ENCODE measurements around the gene RFC3.
"Not testable (repeated sequence)": the region's sequence is repeated elsewhere in the genome, so short reads cannot be mapped to it uniquely, and the experiment has no call there.

Gene RFC3

GRCh38 chr13:33817901-33818706 lies at the start of gene RFC3:
Gene RFC3 (plus strand): TSS chr13:33818149. CDS start chr13:33818179, 30 bp downstream.
- peak; percentile 95 for DNase-seq

GRCh38 chr13:33771296-33771695 lies 46.7 kb upstream of the RFC3 start:
- no peak for DNase-seq

GRCh38 chr13:33773790-33774462 lies 44.0 kb upstream of the RFC3 start:
- no peak for DNase-seq

- DNase-seq: no peak
Measured at GRCh38 chr13:33775339-33776108, 42.4 kb upstream of the RFC3 start.

GRCh38 chr13:33776239-33776881 lies 41.6 kb upstream of the RFC3 start:
- DNase-seq: no peak

- DNase-seq: no peak
Measured at GRCh38 chr13:33782631-33783030, 35.3 kb upstream of the RFC3 start.

GRCh38 chr13:33783212-33783611 lies 34.7 kb upstream of the RFC3 start:
- not testable (repeated sequence) for DNase-seq

- DNase-seq: no peak
Measured at GRCh38 chr13:33784738-33785137, 33.2 kb upstream of the RFC3 start.

GRCh38 chr13:33785384-33785783 lies 32.6 kb upstream of the RFC3 start:
- DNase-seq: no peak

GRCh38 chr13:33787051-33787591 lies 30.8 kb upstream of the RFC3 start:
- DNase-seq: no peak

- DNase-seq: no peak
Measured at GRCh38 chr13:33789066-33789606, 28.8 kb upstream of the RFC3 start.

- no peak for DNase-seq
Measured at GRCh38 chr13:33789739-33790138, 28.2 kb upstream of the RFC3 start.

- DNase-seq: no peak
Measured at GRCh38 chr13:33793726-33794125, 24.2 kb upstream of the RFC3 start.

GRCh38 chr13:33794576-33794975 lies 23.4 kb upstream of the RFC3 start:
- DNase-seq: no peak

GRCh38 chr13:33796095-33796494 lies 21.9 kb upstream of the RFC3 start:
- DNase-seq: no peak

GRCh38 chr13:33797622-33798021 lies 20.3 kb upstream of the RFC3 start:
- no peak for DNase-seq

GRCh38 chr13:33798023-33798422 lies 19.9 kb upstream of the RFC3 start:
- DNase-seq: no peak

GRCh38 chr13:33799950-33800592 lies 17.9 kb upstream of the RFC3 start:
- no peak for DNase-seq

GRCh38 chr13:33800646-33801186 lies 17.2 kb upstream of the RFC3 start:
- no peak for DNase-seq

GRCh38 chr13:33806470-33807248 lies 11.3 kb upstream of the RFC3 start:
- DNase-seq: no peak

- DNase-seq: not testable (repeated sequence)
Measured at GRCh38 chr13:33812829-33813228, 5.1 kb upstream of the RFC3 start.

All from stimulated activated CD4-positive, alpha-beta T cell treated with anti-CD3 and anti-CD28 coated beads, Interleukin-15, amount 100 ng/mL, for 24 hours (primary cell).